GM18507 (cell line): Measurements from ENCODE around the gene APBB2.

Experiments used
- DNase-seq: peaks from one replicate; pipeline ENCODE4 v3.0.0; 2011; ENCODE audit warnings: low read depth; ENCODE audit not compliant: insufficient read length; ENCODE audit errors: extremely low spot score
- FAIRE-seq: peaks from 2 replicates; lab custom pipeline; 2011; peaks lifted over from hg19 to GRCh38; lab: Jason Lieb, UNC

Gene APBB2

GRCh38 chr4:41144812-41145211 is 69.5 kb downstream of the APBB2 start:
- FAIRE-seq (no peak), DNase-seq (no peak)

- no peak for FAIRE-seq
- no peak for DNase-seq
Measured at GRCh38 chr4:41144040-41144379, 70.3 kb downstream of the APBB2 start.

- FAIRE-seq (no peak), DNase-seq (no peak)
Measured at GRCh38 chr4:41143311-41144039, 70.9 kb downstream of the APBB2 start.

GRCh38 chr4:41142376-41143310 is 71.7 kb downstream of the APBB2 start:
- DNase-seq (no peak), FAIRE-seq (no peak)

- no peak for FAIRE-seq
- DNase-seq, result no peak
Measured at GRCh38 chr4:41141900-41142299, 72.4 kb downstream of the APBB2 start.

GRCh38 chr4:41140410-41140809 is 73.9 kb downstream of the APBB2 start:
- no peak for FAIRE-seq

GRCh38 chr4:41137879-41138278 is 76.5 kb downstream of the APBB2 start:
- no peak for DNase-seq
- no peak for FAIRE-seq

More at GRCh38 chr4:41140410-41140809, 73.9 kb downstream of the APBB2 start:
- DNase-seq, result no peak

GRCh38 chr4:41136456-41136855 is 77.9 kb downstream of the APBB2 start:
- FAIRE-seq (no peak), DNase-seq (no peak)

- FAIRE-seq, result no peak
- DNase-seq, result no peak
Measured at GRCh38 chr4:41135801-41136200, 78.5 kb downstream of the APBB2 start.

GRCh38 chr4:41134581-41134980 is 79.8 kb downstream of the APBB2 start:
- no peak for DNase-seq
- peak; percentile 71 for FAIRE-seq

- FAIRE-seq, result peak; percentile 5
- no peak for DNase-seq
Measured at GRCh38 chr4:41133454-41134018, 80.8 kb downstream of the APBB2 start.

- DNase-seq, result no peak
- peak; percentile 69 for FAIRE-seq
Measured at GRCh38 chr4:41132055-41132683, 82.2 kb downstream of the APBB2 start.

- DNase-seq, result no peak
- no peak for FAIRE-seq
Measured at GRCh38 chr4:41129936-41130440, 84.4 kb downstream of the APBB2 start.

GRCh38 chr4:41129128-41129754 is 85.1 kb downstream of the APBB2 start:
- no peak for FAIRE-seq
- no peak for DNase-seq

- no peak for FAIRE-seq
- DNase-seq, result no peak
Measured at GRCh38 chr4:41125558-41126311, 88.6 kb downstream of the APBB2 start.

- FAIRE-seq, result no peak
Measured at GRCh38 chr4:41124916-41125548, 89.3 kb downstream of the APBB2 start.

GRCh38 chr4:41122775-41123174 is 91.6 kb downstream of the APBB2 start:
- FAIRE-seq (no peak), DNase-seq (no peak)

More at GRCh38 chr4:41124916-41125548, 89.3 kb downstream of the APBB2 start:
- no peak for DNase-seq

GRCh38 chr4:41122309-41122708 is 92.0 kb downstream of the APBB2 start:
- no peak for FAIRE-seq
- no peak for DNase-seq
